ENCODE data around the gene NQO1.

The NQO1 gene

GRCh38 chr16:69663846-69664245 is 62.5 kb downstream of the NQO1 start:
- ATAC-seq (ENCODE audit: low read depth): no peak
- H3K4me1 ChIP-seq (ENCODE audit: insufficient read depth, poor library complexity, severe bottlenecking): peaks cover 10% of the 10 kb centered on the region
- peaks cover 2% of the 10 kb centered on the region for H3K9me3 ChIP-seq (ENCODE audit: severe bottlenecking)
- no peaks in the 10 kb centered on the region for H3K27me3 ChIP-seq (ENCODE audit: insufficient read depth, poor library complexity, severe bottlenecking)
- H3K4me3 ChIP-seq (ENCODE audit: severe bottlenecking): no peak overlapping the region
- no peak for TF ChIP-seq CTCF (IDR thresholded peaks at IDR 0.05; ENCODE audit: poor library complexity, severe bottlenecking)
- DNase-seq (ENCODE audit: low spot score): no peak
- peaks cover 76% of the 10 kb centered on the region for H3K36me3 ChIP-seq (ENCODE audit: low read depth)
- H3K27ac ChIP-seq (ENCODE audit: poor library complexity, severe bottlenecking): no peak overlapping the region

- DNase-seq (ENCODE audit: low spot score): no peak
- Histone ChIP-seq H3K27ac (ENCODE audit: poor library complexity, severe bottlenecking) (no peak overlapping the region), H3K4me1 (ENCODE audit: insufficient read depth, poor library complexity, severe bottlenecking) (peaks cover 10% of the 10 kb centered on the region), H3K4me3 (ENCODE audit: severe bottlenecking) (no peak overlapping the region), H3K9me3 (ENCODE audit: severe bottlenecking) (peaks cover 2% of the 10 kb centered on the region), H3K27me3 (ENCODE audit: insufficient read depth, poor library complexity, severe bottlenecking) (no peaks in the 10 kb centered on the region), H3K36me3 (ENCODE audit: low read depth) (peaks cover 70% of the 10 kb centered on the region)
- ATAC-seq (ENCODE audit: low read depth): no peak
- no peak for TF ChIP-seq CTCF (IDR thresholded peaks at IDR 0.05; ENCODE audit: poor library complexity, severe bottlenecking)
These were observed 63.5 kb downstream of the NQO1 start for GRCh38 chr16:69662901-69663300.

- peak; percentile 64 for ATAC-seq (ENCODE audit: low read depth)
- peaks cover 2% of the 10 kb centered on the region for H3K9me3 ChIP-seq (ENCODE audit: severe bottlenecking)
- DNase-seq (ENCODE audit: low spot score): no peak
- no peak overlapping the region for H3K27ac ChIP-seq (ENCODE audit: poor library complexity, severe bottlenecking)
- H3K36me3 ChIP-seq (ENCODE audit: low read depth): peaks cover 80% of the 10 kb centered on the region
- no peak overlapping the region for H3K4me3 ChIP-seq (ENCODE audit: severe bottlenecking)
- H3K4me1 ChIP-seq (ENCODE audit: insufficient read depth, poor library complexity, severe bottlenecking): peaks cover 10% of the 10 kb centered on the region
- TF ChIP-seq CTCF (IDR thresholded peaks at IDR 0.05; ENCODE audit: poor library complexity, severe bottlenecking): no peak
- H3K27me3 ChIP-seq (ENCODE audit: insufficient read depth, poor library complexity, severe bottlenecking): no peaks in the 10 kb centered on the region
These were observed 66.2 kb downstream of the NQO1 start for GRCh38 chr16:69660166-69660565.
